ENCODE measurements around the gene PEMT. TPM values are rescaled to one million over a fixed set of nuclear protein-coding genes. Genes with fewer than 3 reads are reported as not detected.

The PEMT gene
- polyA plus RNA-seq, 2 of the 4 experiments (the other 2 are of a cell fraction): 47.5 to 47.8 TPM

GRCh38 chr17:17558431-17558830 lies 33.1 kb downstream of the PEMT start (continued):
- TF ChIP-seq ELK1 (IDR thresholded peaks at IDR 0.05; ENCODE audit: low read depth, low read length) (no peak), JUN (IDR thresholded peaks at IDR 0.05) (no peak), TFCP2L1 (CRISPR knock-in tag; IDR thresholded peaks at IDR 0.05) (no peak), SREBF2 (IDR thresholded peaks at IDR 0.05) (no peak)

- Histone ChIP-seq H3K4me1 (no peaks in the 10 kb centered on the region), H3K9me3 (no peaks in the 10 kb centered on the region), H3K4me3 (no peak overlapping the region), H3K4me2 (no peak overlapping the region), H3K27ac (no peak overlapping the region)
- CTCF ChIA-PET: interaction anchor here (0.8 to 6.4 kb wide), 5 partner anchors 11 to 202 kb away, joined by 3 to 46 read pairs (median 4); no protein-coding TSS in a partner anchor
- WGBS (ENCODE audit: missing lambda C conversion rate): 87% methylated on average over 9 of the region's 9 CpGs
- DNase-seq (ENCODE audit: low read depth in 1 of 2, low spot score in 1 of 2) (no peak), FAIRE-seq (no peak), ATAC-seq (no peak)
- POLR2A ChIA-PET: no interaction called here
- no peak for TF ChIP-seq RCOR1 (IDR thresholded peaks at IDR 0.05; ENCODE audit: low read depth, low read length)
- TF ChIP-seq ZC3H11A (IDR thresholded peaks at IDR 0.05): no peak
- TF ChIP-seq ZNF302 (CRISPR knock-in tag; IDR thresholded peaks at IDR 0.05): no peak
- TF ChIP-seq EHF (CRISPR knock-in tag; IDR thresholded peaks at IDR 0.05): no peak
- no peak for TF ChIP-seq NR3C1 (IDR thresholded peaks at IDR 0.05)
- no peak for TF ChIP-seq CBX8 (IDR thresholded peaks at IDR 0.05)
- TF ChIP-seq ATOH8 (CRISPR knock-in tag; IDR thresholded peaks at IDR 0.05; ENCODE audit: low read depth): no peak
- no peak for TF ChIP-seq MAZ (IDR thresholded peaks at IDR 0.05; ENCODE audit: borderline replicate concordance, low read depth, low read length)
- no peak for TF ChIP-seq HOXA7 (CRISPR knock-in tag; IDR thresholded peaks at IDR 0.05)
- TF ChIP-seq EHMT2 (IDR thresholded peaks at IDR 0.05; ENCODE audit: low read depth): no peak
- no peak for TF ChIP-seq TP53 (CRISPR knock-in tag; IDR thresholded peaks at IDR 0.05)
- no peak for TF ChIP-seq RARB (CRISPR knock-in tag; IDR thresholded peaks at IDR 0.05)
- no peak for TF ChIP-seq RNF2 (IDR thresholded peaks at IDR 0.05; ENCODE audit: borderline replicate concordance, low read depth)
- TF ChIP-seq CHD4 (IDR thresholded peaks at IDR 0.05; ENCODE audit: borderline replicate concordance): no peak
- no peak for TF ChIP-seq ELK1 (IDR thresholded peaks at IDR 0.05; ENCODE audit: low read depth, low read length)
- no peak for TF ChIP-seq SREBF2 (IDR thresholded peaks at IDR 0.05)
- no peak for TF ChIP-seq USF2 (IDR thresholded peaks at IDR 0.05)
- no peak for TF ChIP-seq FOSB (CRISPR knock-in tag; IDR thresholded peaks at IDR 0.05)
- no peak for TF ChIP-seq KDM1A (IDR thresholded peaks at IDR 0.05; ENCODE audit: low read depth)
These were observed 33.7 kb downstream of the PEMT start for GRCh38 chr17:17557796-17558195.

- WGBS (ENCODE audit: missing lambda C conversion rate): 96% methylated on average over 4 of the region's 4 CpGs
- FAIRE-seq (no peak), ATAC-seq (no peak), DNase-seq (ENCODE audit: low read depth in 1 of 2, low spot score in 1 of 2) (no peak)
- Histone ChIP-seq H3K9me3 (no peaks in the 10 kb centered on the region), H3K4me3 (no peak overlapping the region), H3K27ac (no peak overlapping the region), H3K4me1 (no peaks in the 10 kb centered on the region), H3K4me2 (no peak overlapping the region)
- CTCF ChIA-PET: interaction anchor here (0.7 to 6.4 kb wide), 4 partner anchors 12 to 202 kb away, joined by 3 to 46 read pairs (median 4); no protein-coding TSS in a partner anchor
- POLR2A ChIA-PET: no interaction called here
- no peak for TF ChIP-seq RAD21 (conservative IDR thresholded peaks at IDR 0.05 in 1 of 2, IDR thresholded peaks at IDR 0.05 in 1 of 2)
- no peak for TF ChIP-seq PHF8 (IDR thresholded peaks at IDR 0.05; ENCODE audit: borderline replicate concordance, low read depth)
- TF ChIP-seq MAX (IDR thresholded peaks at IDR 0.05): no peak
- no peak for TF ChIP-seq ZSCAN20 (CRISPR knock-in tag; IDR thresholded peaks at IDR 0.05)
- TF ChIP-seq NR3C1 (IDR thresholded peaks at IDR 0.05): no peak
- no peak for TF ChIP-seq HES2 (IDR thresholded peaks at IDR 0.05)
- no peak for TF ChIP-seq EHF (CRISPR knock-in tag; IDR thresholded peaks at IDR 0.05)
- TF ChIP-seq HEYL (CRISPR knock-in tag; IDR thresholded peaks at IDR 0.05): no peak
- no peak for TF ChIP-seq GATA3 (IDR thresholded peaks at IDR 0.05; ENCODE audit: borderline replicate concordance)
- TF ChIP-seq NFE2L2 (conservative IDR thresholded peaks at IDR 0.05; ENCODE audit: low read length): no peak
- no peak for TF ChIP-seq SMC3 (IDR thresholded peaks at IDR 0.05)
- TF ChIP-seq POLR2AphosphoS2 (conservative IDR thresholded peaks at IDR 0.05; ENCODE audit: low read length): no peak
These were observed 34.8 kb downstream of the PEMT start for GRCh38 chr17:17556671-17557070.
